Measurements from ENCODE around the gene RPS3.

DNA sequence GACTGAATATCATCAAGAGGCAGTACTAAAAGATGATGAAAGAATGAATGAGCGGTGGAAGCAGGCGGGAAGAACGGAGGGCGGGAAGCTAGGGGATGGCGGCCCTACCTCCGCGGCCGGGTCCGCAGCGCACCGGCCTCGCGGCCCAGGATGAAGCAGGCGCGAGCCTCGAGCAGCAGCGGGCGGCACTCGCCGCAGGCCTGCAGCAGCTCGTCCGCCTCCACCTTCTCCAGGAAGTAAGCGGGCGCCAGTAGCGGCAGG lies 30.3 kb downstream of the RPS3 start:
- TF ChIP-seq HOXC10 (CRISPR knock-in tag; IDR thresholded peaks at IDR 0.05), result no peak
- TF ChIP-seq YY1 (tag by site-specific recombination; IDR thresholded peaks at IDR 0.05), result no peak
- TF ChIP-seq, protein P1, sequence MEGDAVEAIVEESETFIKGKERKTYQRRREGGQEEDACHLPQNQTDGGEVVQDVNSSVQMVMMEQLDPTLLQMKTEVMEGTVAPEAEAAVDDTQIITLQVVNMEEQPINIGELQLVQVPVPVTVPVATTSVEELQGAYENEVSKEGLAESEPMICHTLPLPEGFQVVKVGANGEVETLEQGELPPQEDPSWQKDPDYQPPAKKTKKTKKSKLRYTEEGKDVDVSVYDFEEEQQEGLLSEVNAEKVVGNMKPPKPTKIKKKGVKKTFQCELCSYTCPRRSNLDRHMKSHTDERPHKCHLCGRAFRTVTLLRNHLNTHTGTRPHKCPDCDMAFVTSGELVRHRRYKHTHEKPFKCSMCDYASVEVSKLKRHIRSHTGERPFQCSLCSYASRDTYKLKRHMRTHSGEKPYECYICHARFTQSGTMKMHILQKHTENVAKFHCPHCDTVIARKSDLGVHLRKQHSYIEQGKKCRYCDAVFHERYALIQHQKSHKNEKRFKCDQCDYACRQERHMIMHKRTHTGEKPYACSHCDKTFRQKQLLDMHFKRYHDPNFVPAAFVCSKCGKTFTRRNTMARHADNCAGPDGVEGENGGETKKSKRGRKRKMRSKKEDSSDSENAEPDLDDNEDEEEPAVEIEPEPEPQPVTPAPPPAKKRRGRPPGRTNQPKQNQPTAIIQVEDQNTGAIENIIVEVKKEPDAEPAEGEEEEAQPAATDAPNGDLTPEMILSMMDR (tag by site-specific recombination; IDR thresholded peaks at IDR 0.05), result no peak
- no peak for TF ChIP-seq ZNF558 (tag by site-specific recombination; IDR thresholded peaks at IDR 0.05)
- no peak for TF ChIP-seq ZNF792 (tag by site-specific recombination; IDR thresholded peaks at IDR 0.05)
- TF ChIP-seq ZNF223 (tag by site-specific recombination; IDR thresholded peaks at IDR 0.05), result no peak
- no peak for TF ChIP-seq ZFP41 (tag by site-specific recombination; IDR thresholded peaks at IDR 0.05; ENCODE audit: borderline replicate concordance)

Data from HEK293 (cell line).